SH-SY5Y (cell line): ENCODE measurements around the gene LYZL6.

ENCODE experiments used
- GATA2 ChIP-seq: IDR thresholded peaks from 2 replicates; pipeline ENCODE4 v1.6.1; 2011; ENCODE audit warnings: mild to moderate bottlenecking, low read depth, low read length
- GATA3 ChIP-seq: IDR thresholded peaks from 2 replicates; pipeline ENCODE4 v1.6.1; 2011; ENCODE audit warnings: low read depth, mild to moderate bottlenecking, low read length, moderate library complexity

DNA sequence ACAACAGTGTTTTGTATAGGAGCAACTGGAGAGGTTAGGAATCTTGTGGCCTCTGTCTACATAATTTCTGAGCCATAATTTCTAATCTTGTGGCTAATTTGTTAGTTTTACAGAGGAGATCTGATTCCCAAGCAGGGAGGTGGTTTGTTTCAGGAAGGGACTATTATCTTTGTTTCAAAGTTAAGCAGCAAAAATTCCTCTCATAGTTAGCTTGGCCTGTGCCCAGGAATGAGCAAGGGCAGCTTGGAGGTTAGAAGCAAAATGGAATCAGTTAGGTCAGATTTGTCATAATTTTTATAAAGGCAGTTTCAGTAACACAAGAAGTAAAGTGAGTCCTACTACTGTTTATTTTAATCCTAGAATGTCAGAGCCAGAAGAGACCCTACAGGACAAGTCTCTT is 10.9 kb downstream of the LYZL6 start:
- TF ChIP-seq GATA3: no peak
- TF ChIP-seq GATA2: no peak
